22Rv1 (cell line): ENCODE data around the gene RAD51B.

Experiments used
- CTCF ChIP-seq: fragments of 450-650 bp; IDR thresholded peaks from 2 replicates; pipeline ENCODE4 v1.5.1; 2017; ENCODE audit warnings: mild to moderate bottlenecking
- ZFX ChIP-seq: fragments of 450-650 bp; IDR thresholded peaks from 2 replicates; pipeline ENCODE4 v1.6.1; 2017; ENCODE audit warnings: antibody characterized with exemption, borderline replicate concordance

DNA sequence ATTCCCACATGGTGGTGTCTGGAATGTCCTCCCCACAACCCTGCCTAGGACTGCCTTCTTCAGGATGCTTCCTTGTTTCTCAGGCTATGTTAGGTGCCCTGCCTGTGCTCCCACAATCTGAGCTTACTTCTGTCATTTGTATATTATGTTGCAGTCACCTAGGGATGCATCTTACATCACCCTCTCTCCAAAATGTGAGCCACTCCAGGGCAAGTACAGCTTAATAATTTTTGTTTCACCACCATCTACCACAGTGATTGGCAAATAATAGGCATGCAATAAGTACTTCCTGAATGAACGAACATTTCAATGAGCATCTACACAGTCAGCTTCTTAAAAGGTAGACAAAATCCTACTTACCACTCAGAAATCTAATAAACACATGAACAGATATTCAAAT is 40.8 kb upstream of the RAD51B start:
- TF ChIP-seq CTCF (no peak), ZFX (no peak)
